HG02884 (cell line): ENCODE measurements around the gene ANO3.

Source experiments
- ATAC-seq: cut with Tn5 transposase; IDR thresholded peaks from one replicate; pipeline ENCODE4 v1.9.1; 2021; ENCODE audit warnings: mild to moderate bottlenecking, moderate library complexity; ENCODE audit not compliant: unreplicated experiment

The ANO3 gene

GRCh38 chr11:26483108-26483507 lies 151.2 kb downstream of the ANO3 start:
- no peak for ATAC-seq

- ATAC-seq = no peak
These were observed 158.6 kb downstream of the ANO3 start for GRCh38 chr11:26490546-26490945.

GRCh38 chr11:26493616-26494015 lies 161.7 kb downstream of the ANO3 start:
- no peak for ATAC-seq

GRCh38 chr11:26507229-26507628 lies 175.3 kb downstream of the ANO3 start:
- no peak for ATAC-seq

- no peak for ATAC-seq
These were observed 178.2 kb downstream of the ANO3 start for GRCh38 chr11:26510164-26510563.

GRCh38 chr11:26510756-26511155 lies 178.8 kb downstream of the ANO3 start:
- no peak for ATAC-seq

- ATAC-seq = no peak
These were observed 180.3 kb downstream of the ANO3 start for GRCh38 chr11:26512196-26512595.

GRCh38 chr11:26519469-26519868 lies 187.5 kb downstream of the ANO3 start:
- ATAC-seq = no peak

- ATAC-seq = peak; percentile 54
These were observed 191.1 kb downstream of the ANO3 start for GRCh38 chr11:26522912-26523610.

- ATAC-seq = no peak
These were observed 195.8 kb downstream of the ANO3 start for GRCh38 chr11:26527685-26528084.

- no peak for ATAC-seq
These were observed 205.4 kb downstream of the ANO3 start for GRCh38 chr11:26537341-26537740.

GRCh38 chr11:26539517-26539916 lies 207.6 kb downstream of the ANO3 start:
- ATAC-seq = no peak

GRCh38 chr11:26541870-26542269 lies 209.9 kb downstream of the ANO3 start:
- ATAC-seq = no peak

- no peak for ATAC-seq
These were observed 217.2 kb downstream of the ANO3 start for GRCh38 chr11:26549176-26549575.

- no peak for ATAC-seq
These were observed 218.1 kb downstream of the ANO3 start for GRCh38 chr11:26550022-26550421.

- no peak for ATAC-seq
These were observed 219.4 kb downstream of the ANO3 start for GRCh38 chr11:26551186-26551801.

- ATAC-seq = no peak
These were observed 221.3 kb downstream of the ANO3 start for GRCh38 chr11:26553182-26553581.

- no peak for ATAC-seq
These were observed 222.5 kb downstream of the ANO3 start for GRCh38 chr11:26554455-26554854.

GRCh38 chr11:26556582-26556981 lies 224.7 kb downstream of the ANO3 start:
- ATAC-seq = no peak

GRCh38 chr11:26557666-26558065 lies 225.7 kb downstream of the ANO3 start:
- ATAC-seq = no peak

- no peak for ATAC-seq
These were observed 226.3 kb downstream of the ANO3 start for GRCh38 chr11:26558190-26558589.

GRCh38 chr11:26569646-26570045 lies 237.7 kb downstream of the ANO3 start:
- ATAC-seq = no peak
